HUES48 (cell line): ENCODE measurements around the gene UBE2K.
"Not testable (repeated sequence)": the region's sequence is repeated elsewhere in the genome, so short reads cannot be mapped to it uniquely, and the experiment has no call there.

Experiments
- H3K27ac ChIP-seq: one replicate; pipeline ENCODE4 v1.7.0; 2013; ENCODE audit warnings: low read depth, low read length, inconsistent platforms
- H3K27me3 ChIP-seq: 2 replicates; pipeline ENCODE4 v1.6.1; 2013; ENCODE audit warnings: mild to moderate bottlenecking, low read length; ENCODE audit not compliant: control insufficient read depth, insufficient read depth
- H3K36me3 ChIP-seq: 2 replicates; pipeline ENCODE4 v1.6.1; 2013; ENCODE audit warnings: low read length; ENCODE audit not compliant: control insufficient read depth, insufficient read depth
- H3K4me1 ChIP-seq: 2 replicates; pipeline ENCODE4 v1.6.1; 2013; ENCODE audit warnings: mild to moderate bottlenecking, low read length; ENCODE audit not compliant: control insufficient read depth, insufficient read depth
- H3K4me3 ChIP-seq: 2 replicates; pipeline ENCODE4 v1.5.1; 2013; ENCODE audit warnings: mild to moderate bottlenecking, low read depth, low read length
- H3K9ac ChIP-seq: 2 replicates; pipeline ENCODE4 v1.6.1; 2013; ENCODE audit warnings: mild to moderate bottlenecking, low read depth, low read length, moderate library complexity
- H3K9me3 ChIP-seq: 2 replicates; pipeline ENCODE4 v1.6.1; 2013; ENCODE audit warnings: low read length; ENCODE audit not compliant: control insufficient read depth, insufficient read depth

Gene UBE2K

GRCh38 chr4:39713691-39714090 is 15.8 kb downstream of the UBE2K start:
- Histone ChIP-seq H3K9ac (no peak overlapping the region), H3K4me1 (no peaks in the 10 kb centered on the region), H3K36me3 (peaks cover 11% of the 10 kb centered on the region; the same call in 1 of the 2 replicates), H3K9me3 (no peaks in the 10 kb centered on the region), H3K4me3 (no peak overlapping the region), H3K27ac (no peak overlapping the region), H3K27me3 (no peaks in the 10 kb centered on the region)

GRCh38 chr4:39714166-39714565 is 16.2 kb downstream of the UBE2K start:
- Histone ChIP-seq H3K27ac (no peak overlapping the region), H3K4me3 (no peak overlapping the region), H3K27me3 (no peaks in the 10 kb centered on the region), H3K36me3 (peaks cover 11% of the 10 kb centered on the region; the same call in 1 of the 2 replicates), H3K9me3 (no peaks in the 10 kb centered on the region), H3K4me1 (no peaks in the 10 kb centered on the region), H3K9ac (no peak overlapping the region)

- no peaks in the 10 kb centered on the region for H3K27me3 ChIP-seq
- no peak overlapping the region for H3K9ac ChIP-seq
- peaks cover 11% of the 10 kb centered on the region; the same call in 1 of the 2 replicates for H3K36me3 ChIP-seq
- H3K4me1 ChIP-seq: no peaks in the 10 kb centered on the region
- H3K9me3 ChIP-seq: no peaks in the 10 kb centered on the region
- H3K27ac ChIP-seq: no peak overlapping the region
- no peak overlapping the region for H3K4me3 ChIP-seq
These were observed 17.9 kb downstream of the UBE2K start for GRCh38 chr4:39715788-39716187.

- H3K9me3 ChIP-seq: no peaks in the 10 kb centered on the region
- no peak overlapping the region for H3K9ac ChIP-seq
- no peak overlapping the region for H3K4me3 ChIP-seq
- peaks cover 11% of the 10 kb centered on the region; the same call in 1 of the 2 replicates for H3K36me3 ChIP-seq
- H3K4me1 ChIP-seq: no peaks in the 10 kb centered on the region
- no peak overlapping the region for H3K27ac ChIP-seq
- no peaks in the 10 kb centered on the region for H3K27me3 ChIP-seq
These were observed 18.4 kb downstream of the UBE2K start for GRCh38 chr4:39716356-39716755.

- H3K27ac ChIP-seq, H3K4me3 ChIP-seq, H3K9ac ChIP-seq, H3K9me3 ChIP-seq, H3K27me3 ChIP-seq, H3K4me1 ChIP-seq: not testable (repeated sequence)
- peaks cover 11% of the 10 kb centered on the region; the same call in 1 of the 2 replicates for H3K36me3 ChIP-seq
These were observed 19.8 kb downstream of the UBE2K start for GRCh38 chr4:39717743-39718142.

GRCh38 chr4:39718366-39719323 is 20.7 kb downstream of the UBE2K start:
- Histone ChIP-seq H3K36me3 (peaks cover 11% of the 10 kb centered on the region; the same call in 1 of the 2 replicates), H3K27me3 (no peaks in the 10 kb centered on the region), H3K4me3 (no peak overlapping the region), H3K9me3 (no peaks in the 10 kb centered on the region), H3K9ac (no peak overlapping the region), H3K27ac (no peak overlapping the region), H3K4me1 (no peaks in the 10 kb centered on the region)

- Histone ChIP-seq H3K9me3 (no peaks in the 10 kb centered on the region), H3K27ac (no peak overlapping the region), H3K4me3 (no peak overlapping the region), H3K36me3 (peaks cover 11% of the 10 kb centered on the region; the same call in 1 of the 2 replicates), H3K9ac (no peak overlapping the region), H3K4me1 (0 out of 2 replicates have a peak, but pooled peaks cover 3% of the 10 kb centered on the region), H3K27me3 (no peaks in the 10 kb centered on the region)
These were observed 22.1 kb downstream of the UBE2K start for GRCh38 chr4:39719804-39720580.

- not testable (repeated sequence) for H3K36me3 ChIP-seq, H3K9ac ChIP-seq, H3K4me1 ChIP-seq, H3K27me3 ChIP-seq, H3K4me3 ChIP-seq, H3K9me3 ChIP-seq, H3K27ac ChIP-seq
These were observed 23.3 kb downstream of the UBE2K start for GRCh38 chr4:39721273-39721672.

- no peaks in the 10 kb centered on the region for H3K27me3 ChIP-seq
- H3K36me3 ChIP-seq: peaks cover 3% of the 10 kb centered on the region; the same call in 1 of the 2 replicates
- no peak overlapping the region for H3K9ac ChIP-seq
- H3K4me1 ChIP-seq: 0 out of 2 replicates have a peak, but pooled peaks cover 3% of the 10 kb centered on the region
- H3K27ac ChIP-seq: no peak overlapping the region
- H3K4me3 ChIP-seq: no peak overlapping the region
- no peaks in the 10 kb centered on the region for H3K9me3 ChIP-seq
These were observed 23.9 kb downstream of the UBE2K start for GRCh38 chr4:39721788-39722187.

- Histone ChIP-seq H3K4me3 (no peak overlapping the region), H3K4me1 (0 out of 2 replicates have a peak, but pooled peaks cover 3% of the 10 kb centered on the region), H3K36me3 (peaks cover 11% of the 10 kb centered on the region; the same call in 1 of the 2 replicates), H3K9me3 (no peaks in the 10 kb centered on the region), H3K27me3 (no peaks in the 10 kb centered on the region), H3K27ac (no peak overlapping the region), H3K9ac (no peak overlapping the region)
These were observed 31.6 kb downstream of the UBE2K start for GRCh38 chr4:39729557-39729956.
